CD4-positive, alpha-beta memory T cell (primary cell): ENCODE measurements around the gene FAM47B. TPM values are rescaled to one million over a fixed set of nuclear protein-coding genes. Genes with fewer than 3 reads are reported as not detected.

Experiments used
- CTCF ChIA-PET: fragments of 350-600 bp; sonication (Branson Sonifier 250); formaldehyde crosslinking; loops from one replicate; lab custom pipeline; 2021; ENCODE audit warnings: inconsistent platforms; ENCODE audit not compliant: partially characterized antibody; lab: Charles Lee
- POLR2A ChIA-PET: fragments of 350-600 bp; sonication (Branson Sonifier 250); formaldehyde crosslinking; loops from one replicate; lab custom pipeline; 2021; ENCODE audit not compliant: partially characterized antibody; lab: Charles Lee
- DNase-seq, 5 donors: peaks; one replicate each; pipeline versions ENCODE4 v3.0.0 to v3.0.0-alpha.2; 2020 to 2022; ENCODE audit warnings: mixed read lengths in 1 of 5
- H3K27ac ChIP-seq: one replicate; pipeline ENCODE4 v1.7.0; 2013; ENCODE audit warnings: low read depth, low read length
- H3K27me3 ChIP-seq: 2 replicates; pipeline ENCODE4 v1.7.0; 2013; ENCODE audit warnings: mild to moderate bottlenecking, low read length, moderate library complexity; ENCODE audit not compliant: insufficient read depth
- H3K36me3 ChIP-seq: 2 replicates; pipeline ENCODE4 v1.7.0; 2013; ENCODE audit warnings: mild to moderate bottlenecking, low read length, moderate library complexity; ENCODE audit not compliant: insufficient read depth
- H3K4me1 ChIP-seq: 2 replicates; pipeline ENCODE4 v1.7.0; 2013; ENCODE audit warnings: mild to moderate bottlenecking, low read length, moderate library complexity; ENCODE audit not compliant: insufficient read depth
- H3K4me3 ChIP-seq, 2 donors: one replicate each; pipeline ENCODE4 v1.7.0; 2013; ENCODE audit warnings: low read length in 2 of 2, mild to moderate bottlenecking in 1 of 2
- H3K9me3 ChIP-seq, 2 donors: one replicate each; pipeline ENCODE4 v1.7.0; 2013; ENCODE audit warnings: low read length in 2 of 2, control low read depth in 1 of 2; ENCODE audit not compliant: control insufficient read depth in 1 of 2
- H3K27ac Mint-ChIP-seq, 7 donors: one replicate each; pipeline ENCODE4 v1.8.0; 2020 to 2021; ENCODE audit warnings: mixed read lengths in 7 of 7, mild to moderate bottlenecking in 6 of 7, inconsistent platforms in 3 of 7, moderate library complexity in 3 of 7
- H3K27me3 Mint-ChIP-seq, 2 donors: one replicate each; pipeline ENCODE4 v1.8.0; 2020 to 2021; ENCODE audit warnings: mixed read lengths in 2 of 2
- H3K36me3 Mint-ChIP-seq, 2 donors: one replicate each; pipeline ENCODE4 v1.8.0; 2020 to 2021; ENCODE audit warnings: mixed read lengths in 2 of 2, inconsistent platforms in 1 of 2, mild to moderate bottlenecking in 1 of 2
- H3K4me1 Mint-ChIP-seq, 4 donors: one replicate each; pipeline ENCODE4 v1.8.0; 2020 to 2021; ENCODE audit warnings: mixed read lengths in 4 of 4, mild to moderate bottlenecking in 1 of 4
- H3K4me3 Mint-ChIP-seq, 8 donors: one replicate each; pipeline ENCODE4 v1.8.0; 2020 to 2021; ENCODE audit warnings: mixed read lengths in 8 of 8, mild to moderate bottlenecking in 7 of 8, moderate library complexity in 6 of 8, inconsistent platforms in 3 of 8
- H3K9me3 Mint-ChIP-seq, 8 donors: one replicate each; pipeline ENCODE4 v1.8.0; 2020 to 2021; ENCODE audit warnings: mixed read lengths in 8 of 8, mild to moderate bottlenecking in 5 of 8, inconsistent platforms in 3 of 8, moderate library complexity in 1 of 8
- intact Hi-C: fragments of 100-400 bp; cut with micrococcal nuclease; formaldehyde crosslinking; loops from one replicate; pipeline ENCODE4 v1.15.1; 2023
- polyA plus RNA-seq, 2 donors: library from polyadenylated mRNA; unstranded; fragments of 300-500 nt; fragmentation: Illumina TruSeq; gene quantifications; one replicate each; pipeline ENCODE4 v1.2.3, GENCODE V29; 2021
- total RNA-seq, 2 experiments: library from RNA; stranded (reverse); gene quantifications; one replicate each; pipeline ENCODE4 v1.2.3, GENCODE V29; 2021

FAM47B gene
- total and polyA plus RNA-seq, 4 experiments from 2014 or later, result not detected

DNA sequence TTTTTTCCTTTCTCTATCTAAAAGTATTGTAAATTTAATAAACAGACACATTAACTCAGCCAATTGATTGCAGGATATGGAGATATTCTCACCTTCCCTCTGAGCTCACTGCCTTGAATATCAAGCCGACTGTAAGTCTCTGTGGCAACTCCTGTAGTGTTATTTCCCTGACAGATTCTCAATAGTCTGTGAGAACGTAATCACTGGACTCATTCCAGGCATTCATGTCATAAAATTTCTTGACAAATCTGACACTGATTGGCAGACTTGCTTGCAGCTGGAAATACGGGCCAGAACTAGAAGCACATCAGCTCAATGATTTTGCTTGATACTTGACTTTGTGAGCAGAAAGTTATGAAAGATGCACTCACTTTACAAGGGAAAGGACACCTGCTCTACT lies 29.6 kb downstream of the FAM47B start:
- Mint-ChIP-seq H3K4me3 (no peak overlapping the region), H3K36me3 (no peaks in the 10 kb centered on the region), H3K27ac (no peak overlapping the region), H3K9me3 (peaks cover 0 to 5% (median 2%) of the 10 kb centered on the region in 8 donors), H3K27me3 (no peaks in the 10 kb centered on the region), H3K4me1 (no peaks in the 10 kb centered on the region)
- Histone ChIP-seq H3K36me3 (no peaks in the 10 kb centered on the region), H3K9me3 (no peaks in the 10 kb centered on the region), H3K4me1 (no peaks in the 10 kb centered on the region), H3K27me3 (no peaks in the 10 kb centered on the region), H3K4me3 (no peak overlapping the region), H3K27ac (no peak overlapping the region)
- POLR2A ChIA-PET, result no interaction called here
- no peak for DNase-seq
- CTCF ChIA-PET, result no interaction called here
- intact Hi-C loops, result no loop called here

- no peak overlapping the region for H3K27ac Mint-ChIP-seq
- H3K4me3 Mint-ChIP-seq, result no peak overlapping the region
- no peak overlapping the region for H3K4me3 ChIP-seq
- H3K27me3 Mint-ChIP-seq, result no peaks in the 10 kb centered on the region
- CTCF ChIA-PET, result no interaction called here
- H3K4me1 Mint-ChIP-seq, result no peaks in the 10 kb centered on the region
- no peaks in the 10 kb centered on the region for H3K4me1 ChIP-seq
- no peaks in the 10 kb centered on the region for H3K9me3 ChIP-seq
- peaks cover 0 to 14% (median 2%) of the 10 kb centered on the region in 8 donors for H3K9me3 Mint-ChIP-seq
- no peaks in the 10 kb centered on the region for H3K27me3 ChIP-seq
- no peak for DNase-seq
- H3K36me3 ChIP-seq, result no peaks in the 10 kb centered on the region
- H3K36me3 Mint-ChIP-seq, result no peaks in the 10 kb centered on the region
- POLR2A ChIA-PET, result no interaction called here
- no peak overlapping the region for H3K27ac ChIP-seq
- intact Hi-C loops, result no loop called here
Observed at GRCh38 chrX:34978171-34978570, 35.6 kb downstream of the FAM47B start.

GRCh38 chrX:34987646-34988045 lies 45.0 kb downstream of the FAM47B start:
- intact Hi-C loops, result no loop called here
- H3K36me3 Mint-ChIP-seq, result no peaks in the 10 kb centered on the region
- CTCF ChIA-PET, result no interaction called here
- DNase-seq, result no peak
- POLR2A ChIA-PET, result no interaction called here
- no peak overlapping the region for H3K4me3 Mint-ChIP-seq
- no peaks in the 10 kb centered on the region for H3K4me1 ChIP-seq
- H3K27ac Mint-ChIP-seq, result no peak overlapping the region
- peaks cover 0 to 6% (median 0%) of the 10 kb centered on the region in 8 donors for H3K9me3 Mint-ChIP-seq
- H3K36me3 ChIP-seq, result no peaks in the 10 kb centered on the region
- no peak overlapping the region for H3K4me3 ChIP-seq
- H3K27ac ChIP-seq, result no peak overlapping the region
- no peaks in the 10 kb centered on the region for H3K4me1 Mint-ChIP-seq
- no peaks in the 10 kb centered on the region for H3K27me3 Mint-ChIP-seq
- H3K27me3 ChIP-seq, result no peaks in the 10 kb centered on the region
- no peaks in the 10 kb centered on the region for H3K9me3 ChIP-seq
